Endothelial cell of umbilical vein (primary cell): ENCODE measurements around the gene PAGE3. TPM values are rescaled to one million over a fixed set of nuclear protein-coding genes. Genes with fewer than 3 reads are reported as not detected.

Source experiments
- BruUV-seq: library from RNA; stranded (reverse); fragments of 400-500 nt; replicated peaks from 2 replicates; lab custom pipeline; 2021; lab: Mats Ljungman, UMichigan
- CTCF ChIA-PET: fragments of 300-600, 350-600 bp; sonication (Branson Sonifier 250); formaldehyde crosslinking; loops from one replicate; lab custom pipeline; 2021; ENCODE audit warnings: antibody characterized with exemption, inconsistent platforms; lab: Charles Lee
- POLR2A ChIA-PET: fragments of 300-600, 350-600 bp; sonication (Branson Sonifier 250); formaldehyde crosslinking; loops from one replicate; lab custom pipeline; 2021; ENCODE audit warnings: antibody characterized with exemption, inconsistent platforms; lab: Charles Lee
- DNase-seq: peaks from one replicate; pipeline ENCODE4 v3.0.0-alpha.2; 2011; ENCODE audit warnings: low read depth, low spot score
- FAIRE-seq: peaks from 2 replicates; lab custom pipeline; 2011; peaks lifted over from hg19 to GRCh38; lab: Jason Lieb, UNC
- H2AFZ ChIP-seq: 2 replicates; pipeline ENCODE4 v1.6.0; 2012; ENCODE audit warnings: low read depth, low read length, control low read depth, inconsistent platforms
- H3K27ac ChIP-seq: 2 replicates; pipeline ENCODE4 v1.5.1; 2011; ENCODE audit warnings: low read depth, mild to moderate bottlenecking, control low read depth, low read length, moderate library complexity; ENCODE audit not compliant: insufficient read depth
- H3K27me3 ChIP-seq, 2 experiments: 2 replicates each; pipeline versions ENCODE4 v1.6.0 to v1.6.1; 2011; ENCODE audit warnings: low read length in 2 of 2, mixed read lengths in 1 of 2; ENCODE audit not compliant: control insufficient read depth in 2 of 2, insufficient read depth in 2 of 2
- H3K36me3 ChIP-seq, 2 experiments: 2 replicates in 1 of 2; 3 replicates in 1 of 2; pipeline ENCODE4 v1.5.1; 2011; ENCODE audit warnings: low read length in 2 of 2, mild to moderate bottlenecking in 1 of 2, moderate library complexity in 1 of 2; ENCODE audit not compliant: control insufficient read depth in 2 of 2, insufficient read depth in 2 of 2; ENCODE audit errors: extremely low read depth in 1 of 2
- H3K4me1 ChIP-seq: 3 replicates; pipeline ENCODE4 v1.5.1; 2011; ENCODE audit warnings: mild to moderate bottlenecking, low read length; ENCODE audit not compliant: control insufficient read depth, insufficient read depth; ENCODE audit errors: extremely low read depth
- H3K4me2 ChIP-seq: 2 replicates; pipeline ENCODE4 v1.6.1; 2011; ENCODE audit warnings: low read length, control low read depth, mixed read lengths; ENCODE audit not compliant: insufficient read depth
- H3K4me3 ChIP-seq, 3 experiments: fragments of 200-600 bp in 1 of 3; sonication (generic), shearing (Covaris generic) in 1 of 3; replicated peaks in 1 of 3; 2 replicates each; pipeline ENCODE4 v1.5.1; 2011 to 2016; ENCODE audit warnings: control low read depth in 3 of 3, low read length in 3 of 3, mild to moderate bottlenecking in 2 of 3, inconsistent platforms in 1 of 3, low read depth in 1 of 3, moderate library complexity in 1 of 3; ENCODE audit not compliant: insufficient read depth in 1 of 3
- H3K79me2 ChIP-seq: 2 replicates; pipeline ENCODE4 v1.6.0; 2012; ENCODE audit warnings: low read length, inconsistent platforms; ENCODE audit not compliant: control insufficient read depth, insufficient read depth
- H3K9ac ChIP-seq: replicated peaks from 2 replicates; pipeline ENCODE3; 2011; ENCODE audit warnings: low read length, control low read depth; ENCODE audit not compliant: insufficient read depth; ENCODE audit errors: extremely low read depth
- H3K9me1 ChIP-seq: replicated peaks from 3 replicates; pipeline ENCODE4 v1.6.0; 2011; ENCODE audit warnings: mild to moderate bottlenecking, low read length; ENCODE audit not compliant: control insufficient read depth, insufficient read depth; ENCODE audit errors: extremely low read depth
- H3K9me3 ChIP-seq: replicated peaks from 2 replicates; pipeline ENCODE4 v1.5.1; 2012; ENCODE audit warnings: low read length, inconsistent platforms; ENCODE audit not compliant: control insufficient read depth, insufficient read depth
- H4K20me1 ChIP-seq: replicated peaks from 2 replicates; pipeline ENCODE3; 2011; ENCODE audit warnings: mild to moderate bottlenecking, low read length; ENCODE audit not compliant: control insufficient read depth, insufficient read depth; ENCODE audit errors: extremely low read depth
- CTCF ChIP-seq, 2 donors: IDR thresholded peaks; 1 replicate in 1 of 2; 2 replicates in 1 of 2; pipeline ENCODE4 v1.5.1; 2011; ENCODE audit warnings: low read length in 2 of 2, mild to moderate bottlenecking in 2 of 2, moderate library complexity in 2 of 2, control low read depth in 1 of 2, inconsistent platforms in 1 of 2, low read depth in 1 of 2; ENCODE audit not compliant: insufficient read depth in 1 of 2; ENCODE audit errors: extremely low read depth in 1 of 2
- EZH2 ChIP-seq: IDR thresholded peaks from 2 replicates; pipeline ENCODE4 v1.6.1; 2012; ENCODE audit warnings: borderline replicate concordance, low read depth, mild to moderate bottlenecking, moderate library complexity, low read length, inconsistent platforms; ENCODE audit not compliant: severe bottlenecking
- FOS ChIP-seq: IDR thresholded peaks from 2 replicates; pipeline ENCODE4 v1.6.1; 2011; ENCODE audit warnings: mild to moderate bottlenecking, low read length, moderate library complexity, borderline replicate concordance; ENCODE audit not compliant: insufficient read depth
- GATA2 ChIP-seq: IDR thresholded peaks from 2 replicates; pipeline ENCODE4 v1.7.0; 2011; ENCODE audit warnings: low read depth, mild to moderate bottlenecking, moderate library complexity, mixed read lengths, low read length; ENCODE audit not compliant: insufficient read length, insufficient read depth
- JUN ChIP-seq: IDR thresholded peaks from 2 replicates; pipeline ENCODE4 v1.6.1; 2011; ENCODE audit warnings: borderline replicate concordance, low read depth; ENCODE audit not compliant: insufficient read length, insufficient read depth
- MAX ChIP-seq: IDR thresholded peaks from 2 replicates; pipeline ENCODE4 v1.6.1; 2011; ENCODE audit not compliant: insufficient read depth, insufficient read length
- MYC ChIP-seq: IDR thresholded peaks from one replicate; pipeline ENCODE4 v1.6.1; 2011; ENCODE audit warnings: mild to moderate bottlenecking, low read depth, low read length
- POLR2A ChIP-seq: IDR thresholded peaks from 2 replicates; pipeline ENCODE4 v1.6.1; 2012; ENCODE audit warnings: low read depth, mild to moderate bottlenecking, control low read depth, low read length
- POLR2AphosphoS5 ChIP-seq: IDR thresholded peaks from 2 replicates; pipeline ENCODE4 v1.6.1; 2012; ENCODE audit warnings: low read depth, mild to moderate bottlenecking, control low read depth, low read length, moderate library complexity; ENCODE audit not compliant: insufficient read depth
- dilution Hi-C: fragments of 300-500 bp; cut with MboI; formaldehyde crosslinking; loops from one replicate; pipeline ENCODE4 v1.15.0; 2019; ENCODE audit warnings: low sequenced_read_pairs; ENCODE audit not compliant: extremely low pct_ligation_motif_present
- intact Hi-C: fragments of 100-400 bp; cut with micrococcal nuclease; formaldehyde crosslinking; loops from one replicate; pipeline ENCODE4 v1.10.0; 2022
- polyA plus RNA-seq, 4 experiments: library from polyadenylated mRNA; depleted of rRNA in 3 of 4; stranded (reverse) in 3 of 4; unstranded in 1 of 4; fragments of >200 nt; gene quantifications; 2 replicates each; pipeline versions ENCODE4 v1.2.1 to v1.2.3, GENCODE V29; 2011 to 2012; ENCODE audit warnings: missing spikeins in 1 of 4
- total RNA-seq: library from RNA; stranded (reverse); gene quantifications from 2 replicates; pipeline ENCODE4 v1.2.3, GENCODE V29; 2021

PAGE3 gene
- total and polyA plus RNA-seq, 2 donors (not counting 3 experiments of a cell fraction or from before 2014, with no cell fraction given) = not detected

DNA sequence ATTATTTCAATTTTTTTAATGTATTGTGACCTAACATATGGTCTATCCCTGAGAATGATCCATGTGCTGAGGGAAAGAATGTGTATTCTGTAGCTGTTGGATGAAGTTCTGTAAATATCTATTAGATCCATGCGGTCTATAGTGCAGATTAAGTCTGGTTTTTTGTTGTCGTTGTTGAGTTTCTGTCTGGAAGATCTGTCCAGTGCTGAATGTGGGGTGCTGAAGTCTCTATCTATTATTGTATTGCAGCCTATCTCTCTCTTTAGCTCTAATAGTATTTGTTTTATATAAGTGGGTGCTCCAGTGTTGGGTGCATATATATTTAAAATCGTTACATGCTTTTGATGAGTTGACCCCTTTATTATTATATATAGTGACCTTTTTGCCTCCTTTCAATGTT, 26.2 kb upstream of the PAGE3 start:
- no peak for FAIRE-seq

GRCh38 chrX:55279832-55280231, 15.1 kb upstream of the PAGE3 start:
- DNase-seq (no peak), FAIRE-seq (no peak)
- BruUV-seq = no TSS peak
- intact Hi-C loops (no loop called here), dilution Hi-C loops (no loop called here)
- Histone ChIP-seq H3K27ac (no peak overlapping the region), H3K9ac (no peak overlapping the region), H4K20me1 (no peaks in the 10 kb centered on the region), H3K4me2 (no peak overlapping the region), H3K27me3 (no peaks in the 10 kb centered on the region), H3K9me3 (no peaks in the 10 kb centered on the region), H2AFZ (no peak overlapping the region), H3K4me3 (no peak overlapping the region), H3K36me3 (no peaks in the 10 kb centered on the region), H3K4me1 (no peaks in the 10 kb centered on the region), H3K79me2 (no peaks in the 10 kb centered on the region), H3K9me1 (no peaks in the 10 kb centered on the region)
- ChIA-PET CTCF (no interaction called here), POLR2A (no interaction called here)
- TF ChIP-seq POLR2AphosphoS5 (no peak), MAX (no peak), MYC (no peak), CTCF (IDR thresholded peaks at IDR 0.05; ENCODE audit: extremely low read depth in 1 of 2, insufficient read depth in 1 of 2, low read depth in 1 of 2, low read length in 2 of 2) (no peak), GATA2 (no peak), EZH2 (no peak), FOS (no peak), JUN (no peak)

More for the DNA sequence above, 26.2 kb upstream of the PAGE3 start:
- intact Hi-C loops = no loop called here
- no peak overlapping the region for H3K27ac ChIP-seq
- H3K79me2 ChIP-seq = no peaks in the 10 kb centered on the region
- no peak overlapping the region for H3K4me3 ChIP-seq
- CTCF ChIA-PET = no interaction called here
- BruUV-seq = no TSS peak
- no peak overlapping the region for H3K9ac ChIP-seq
- no peaks in the 10 kb centered on the region for H3K9me1 ChIP-seq
- TF ChIP-seq FOS (no peak), MAX (no peak), POLR2AphosphoS5 (no peak), POLR2A (no peak), MYC (no peak), GATA2 (no peak)
- no peaks in the 10 kb centered on the region for H3K9me3 ChIP-seq
- dilution Hi-C loops = no loop called here
- H3K4me1 ChIP-seq = no peaks in the 10 kb centered on the region
- no peaks in the 10 kb centered on the region for H3K36me3 ChIP-seq
- POLR2A ChIA-PET = no interaction called here
- no peak overlapping the region for H3K4me2 ChIP-seq
- no peaks in the 10 kb centered on the region for H3K27me3 ChIP-seq
- H2AFZ ChIP-seq = no peak overlapping the region
- no peak for DNase-seq
- H4K20me1 ChIP-seq = no peaks in the 10 kb centered on the region
